Activated T-cell treated with anti-CD3 and anti-CD28 coated beads, Interleukin-2, amount 50 U/mL, for 72 hours (primary cell): Measurements from ENCODE around the gene CAMKMT. TPM values are rescaled to one million over a fixed set of nuclear protein-coding genes. Genes with fewer than 3 reads are reported as not detected.
"Not testable (repeated sequence)": the region's sequence is repeated elsewhere in the genome, so short reads cannot be mapped to it uniquely, and the experiment has no call there.

Experiments
- ATAC-seq, 2 donors: fragments of 150-1000 bp; cut with Tn5 transposase; replicated peaks in 1 of 2; 2 replicates each; pipeline ENCODE4 v1.10.0; 2021; ENCODE audit warnings: moderate library complexity in 2 of 2, mild to moderate bottlenecking in 1 of 2
- DNase-seq, 2 donors: peaks; one replicate each; pipeline ENCODE4 v3.0.0; 2021 to 2022; ENCODE audit warnings: mixed read lengths in 1 of 2
- H3K27ac Mint-ChIP-seq: one replicate; pipeline ENCODE4 v1.8.0; 2022; ENCODE audit warnings: mild to moderate bottlenecking, moderate library complexity, mixed read lengths
- H3K27me3 Mint-ChIP-seq: one replicate; pipeline ENCODE4 v1.8.0; 2022; ENCODE audit warnings: low read depth, mixed read lengths
- H3K36me3 Mint-ChIP-seq, 2 donors: one replicate each; pipeline ENCODE4 v1.8.0; 2022; ENCODE audit warnings: mixed read lengths in 2 of 2, mild to moderate bottlenecking in 1 of 2; ENCODE audit not compliant: insufficient read depth in 2 of 2
- H3K4me1 Mint-ChIP-seq: one replicate; pipeline ENCODE4 v1.8.0; 2022; ENCODE audit warnings: low read depth, mixed read lengths
- H3K4me3 Mint-ChIP-seq, 2 donors: one replicate each; pipeline ENCODE4 v1.8.0; 2022; ENCODE audit warnings: mild to moderate bottlenecking in 2 of 2, mixed read lengths in 2 of 2, moderate library complexity in 2 of 2
- H3K9me3 Mint-ChIP-seq, 2 donors: one replicate each; pipeline ENCODE4 v1.8.0; 2022; ENCODE audit warnings: mixed read lengths in 2 of 2
- total RNA-seq, 2 donors: library from RNA; stranded (reverse); gene quantifications; one replicate each; pipeline ENCODE4 v1.2.3, GENCODE V29; 2022

CAMKMT gene
- total RNA-seq, 2 donors from 2014 or later: 26.1 to 26.5 TPM

DNA sequence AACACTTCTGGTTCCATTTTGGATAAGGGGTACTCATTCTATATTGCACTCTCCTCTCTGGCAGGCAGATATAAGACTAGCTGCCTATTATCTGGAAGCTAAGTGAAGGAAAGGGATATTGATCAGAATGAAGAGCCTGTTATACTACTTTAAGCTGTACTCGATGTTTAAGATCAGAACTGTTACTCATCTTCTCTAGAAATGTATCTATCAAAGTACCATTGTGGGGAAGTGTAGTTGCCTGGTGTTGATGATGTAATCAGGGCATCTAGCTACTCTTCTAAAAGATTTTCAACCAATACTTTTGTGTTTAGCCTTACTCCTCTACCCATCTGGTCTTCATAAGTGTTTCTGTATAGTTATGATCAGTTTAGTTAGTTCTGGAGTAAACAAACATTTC is 5.8 kb downstream of the CAMKMT start:
- Mint-ChIP-seq H3K36me3 (peaks cover 4 to 6% of the 10 kb centered on the region in 2 donors), H3K27ac (no peak overlapping the region), H3K27me3 (no peaks in the 10 kb centered on the region), H3K4me1 (peaks cover 61% of the 10 kb centered on the region), H3K4me3 (peak overlapping the region; percentile 71 to 79), H3K9me3 (no peaks in the 10 kb centered on the region)
- DNase-seq (peak in 1 of 2 donors; percentile 16), ATAC-seq (peak; percentile 97)

DNA sequence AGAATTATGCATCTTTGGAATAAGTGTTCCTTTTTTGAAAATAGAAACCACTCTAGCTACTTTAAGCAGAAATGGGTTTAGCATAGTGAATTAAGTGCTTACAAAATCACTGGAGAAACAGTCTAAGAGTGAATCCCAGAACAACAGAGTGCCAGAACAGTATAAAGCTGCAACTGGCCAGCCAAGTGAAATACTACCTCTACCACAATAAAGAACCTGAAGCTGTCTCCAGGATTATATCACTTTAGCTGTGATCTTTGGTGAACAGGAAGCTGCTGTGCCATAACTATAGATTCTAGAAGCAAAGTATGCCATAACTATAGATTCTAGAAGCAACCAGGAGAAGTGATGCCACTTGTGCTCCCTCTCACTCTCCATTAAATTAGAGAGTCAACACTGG is 7.6 kb downstream of the CAMKMT start:
- H3K27ac Mint-ChIP-seq: no peak overlapping the region
- H3K9me3 Mint-ChIP-seq: no peaks in the 10 kb centered on the region
- ATAC-seq: no peak
- H3K36me3 Mint-ChIP-seq: peaks cover 1 to 9% of the 10 kb centered on the region in 2 donors
- H3K27me3 Mint-ChIP-seq: no peaks in the 10 kb centered on the region
- no peak for DNase-seq
- H3K4me1 Mint-ChIP-seq: peaks cover 43% of the 10 kb centered on the region
- peak overlapping the region in 1 of 2 donors; percentile 32 for H3K4me3 Mint-ChIP-seq

DNA sequence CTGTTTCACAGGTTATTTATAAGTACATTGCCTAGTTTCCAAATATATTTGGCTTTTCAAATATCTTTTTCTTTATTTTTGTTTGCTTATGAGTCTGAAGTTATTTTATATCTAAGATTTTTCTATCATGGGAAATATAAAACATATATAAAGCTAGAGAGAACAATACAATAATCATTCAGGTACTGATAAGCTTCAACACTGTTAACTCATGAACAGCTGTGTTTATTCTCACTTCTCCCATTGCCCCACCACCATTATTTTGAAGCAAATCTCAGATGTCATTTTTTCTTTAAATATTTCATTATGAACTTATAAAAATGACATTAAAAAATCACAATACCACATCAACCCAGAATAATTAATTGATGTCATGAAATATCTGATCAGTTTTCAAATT is 9.7 kb downstream of the CAMKMT start:
- no peak overlapping the region for H3K27ac Mint-ChIP-seq
- DNase-seq (no peak), ATAC-seq (no peak)
- no peak overlapping the region for H3K4me3 Mint-ChIP-seq
- peaks cover 0 to 5% of the 10 kb centered on the region in 2 donors for H3K36me3 Mint-ChIP-seq
- H3K27me3 Mint-ChIP-seq: no peaks in the 10 kb centered on the region
- H3K4me1 Mint-ChIP-seq: peaks cover 29% of the 10 kb centered on the region
- H3K9me3 Mint-ChIP-seq: no peaks in the 10 kb centered on the region

DNA sequence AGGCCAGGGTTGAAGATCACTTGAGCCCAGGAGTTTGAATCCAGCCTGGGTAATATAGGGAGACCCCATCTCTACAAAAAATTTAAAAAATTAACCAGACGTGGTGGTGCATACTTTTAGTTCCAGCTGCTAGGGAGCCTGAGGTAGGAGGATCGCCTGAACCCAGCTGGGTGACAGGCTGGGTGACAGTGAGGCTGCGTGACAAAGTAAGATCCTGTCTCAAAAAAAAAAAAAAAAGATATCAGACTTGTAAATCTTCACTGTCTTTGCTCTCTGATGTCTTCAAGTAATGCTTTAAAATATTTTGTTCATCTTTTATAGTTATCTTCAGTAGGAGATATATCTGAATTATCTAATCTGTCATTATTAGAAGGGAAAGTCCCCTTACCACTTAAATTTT is 10.5 kb downstream of the CAMKMT start:
- Mint-ChIP-seq H3K4me3 (no peak overlapping the region), H3K4me1 (peaks cover 29% of the 10 kb centered on the region), H3K36me3 (peaks cover 0 to 8% of the 10 kb centered on the region in 2 donors), H3K27ac (peak overlapping the region; percentile 46), H3K9me3 (no peaks in the 10 kb centered on the region), H3K27me3 (no peaks in the 10 kb centered on the region)
- DNase-seq: no peak
- no peak for ATAC-seq

DNA sequence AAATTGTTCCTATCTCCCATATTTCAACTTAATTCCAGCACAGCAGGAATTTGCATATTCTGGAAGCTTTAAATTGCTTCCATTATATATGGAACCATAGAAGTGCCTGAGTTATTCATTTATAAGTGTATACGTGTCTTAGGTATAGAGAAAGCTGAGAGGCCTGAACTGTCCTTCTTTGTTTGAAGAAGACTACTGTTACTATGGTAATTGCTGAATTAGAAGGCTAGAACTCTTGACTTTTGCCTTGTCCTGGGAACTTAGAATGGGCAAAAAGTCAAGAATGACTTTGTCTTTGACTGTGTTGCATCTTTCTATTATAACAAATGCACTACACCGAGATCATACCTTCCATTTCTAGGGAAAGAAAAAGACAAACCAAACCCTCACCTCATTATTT is 15.7 kb downstream of the CAMKMT start:
- no peak for ATAC-seq
- H3K27ac Mint-ChIP-seq: no peak overlapping the region
- no peaks in the 10 kb centered on the region for H3K4me1 Mint-ChIP-seq
- no peaks in the 10 kb centered on the region for H3K27me3 Mint-ChIP-seq
- peaks cover 0 to 13% of the 10 kb centered on the region in 2 donors for H3K36me3 Mint-ChIP-seq
- no peaks in the 10 kb centered on the region for H3K9me3 Mint-ChIP-seq
- no peak for DNase-seq
- H3K4me3 Mint-ChIP-seq: no peak overlapping the region

DNA sequence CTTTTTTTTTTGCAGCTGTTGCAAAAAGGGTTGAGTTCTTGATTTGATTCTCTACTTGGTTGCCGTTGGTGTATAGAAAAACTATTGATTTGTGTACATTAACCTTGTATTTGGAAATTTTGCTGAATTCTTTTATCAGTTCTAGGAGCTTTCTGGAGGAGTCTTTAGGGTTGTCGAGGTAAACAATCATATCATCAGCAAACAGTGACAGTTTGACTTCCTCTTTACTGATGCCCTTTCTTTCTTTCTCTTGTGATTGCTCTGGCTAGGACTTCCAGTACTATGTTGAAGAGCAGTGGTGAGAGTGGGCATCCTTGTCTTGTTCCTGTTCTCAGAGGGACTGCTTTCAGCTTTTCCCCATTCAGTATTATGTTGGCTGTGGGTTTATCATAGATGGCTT is 23.5 kb downstream of the CAMKMT start:
- H3K9me3 Mint-ChIP-seq, ATAC-seq, DNase-seq, H3K27me3 Mint-ChIP-seq, H3K4me3 Mint-ChIP-seq, H3K27ac Mint-ChIP-seq: not testable (repeated sequence)
- Mint-ChIP-seq H3K36me3 (peaks cover 7 to 23% of the 10 kb centered on the region in 2 donors), H3K4me1 (peaks cover 12% of the 10 kb centered on the region)

DNA sequence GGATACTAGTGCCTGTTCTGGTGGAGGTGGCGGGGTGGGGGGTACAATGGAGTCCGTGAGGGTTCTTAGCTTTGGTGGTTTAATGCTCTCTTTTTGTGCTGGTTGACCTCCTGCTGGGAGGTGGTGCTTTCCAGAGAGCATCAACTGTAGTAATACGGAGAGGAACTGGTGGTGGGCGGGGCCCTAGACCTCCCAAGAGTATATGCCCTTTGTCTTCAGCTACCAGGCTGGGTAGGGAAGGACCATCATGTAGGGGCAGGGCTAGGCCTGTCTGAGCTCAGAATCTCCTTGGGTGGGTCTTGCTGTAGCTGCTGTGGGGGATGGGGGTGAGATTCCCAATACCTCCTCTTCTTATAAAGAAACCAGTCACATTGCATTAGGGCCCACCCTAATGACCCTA is 27.1 kb downstream of the CAMKMT start:
- H3K27ac Mint-ChIP-seq: no peak overlapping the region
- H3K36me3 Mint-ChIP-seq: peaks cover 7 to 16% of the 10 kb centered on the region in 2 donors
- H3K27me3 Mint-ChIP-seq: no peaks in the 10 kb centered on the region
- H3K9me3 Mint-ChIP-seq: peaks cover 1 to 8% of the 10 kb centered on the region in 2 donors
- no peak for ATAC-seq
- DNase-seq: no peak
- H3K4me3 Mint-ChIP-seq: no peak overlapping the region
- H3K4me1 Mint-ChIP-seq: peaks cover 12% of the 10 kb centered on the region

DNA sequence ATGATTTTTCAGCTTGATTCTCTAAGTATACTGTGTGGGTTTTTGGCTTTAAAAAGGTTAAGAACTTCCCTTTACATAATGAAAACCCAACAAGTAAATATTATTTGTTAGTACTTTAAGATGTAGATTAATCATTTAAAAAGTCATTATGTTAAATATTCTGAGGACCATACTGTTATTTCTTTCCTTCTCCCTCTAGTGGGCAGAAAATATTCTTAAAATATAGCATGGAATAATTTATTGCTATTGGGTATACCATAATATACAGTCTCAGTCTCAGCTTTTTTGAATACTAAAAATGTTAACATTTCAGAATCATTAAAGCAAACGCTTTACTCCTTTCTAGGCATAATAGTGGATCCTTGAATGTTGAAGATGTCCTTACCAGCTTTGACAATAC is 28.1 kb downstream of the CAMKMT start:
- peaks cover 12% of the 10 kb centered on the region for H3K4me1 Mint-ChIP-seq

DNA sequence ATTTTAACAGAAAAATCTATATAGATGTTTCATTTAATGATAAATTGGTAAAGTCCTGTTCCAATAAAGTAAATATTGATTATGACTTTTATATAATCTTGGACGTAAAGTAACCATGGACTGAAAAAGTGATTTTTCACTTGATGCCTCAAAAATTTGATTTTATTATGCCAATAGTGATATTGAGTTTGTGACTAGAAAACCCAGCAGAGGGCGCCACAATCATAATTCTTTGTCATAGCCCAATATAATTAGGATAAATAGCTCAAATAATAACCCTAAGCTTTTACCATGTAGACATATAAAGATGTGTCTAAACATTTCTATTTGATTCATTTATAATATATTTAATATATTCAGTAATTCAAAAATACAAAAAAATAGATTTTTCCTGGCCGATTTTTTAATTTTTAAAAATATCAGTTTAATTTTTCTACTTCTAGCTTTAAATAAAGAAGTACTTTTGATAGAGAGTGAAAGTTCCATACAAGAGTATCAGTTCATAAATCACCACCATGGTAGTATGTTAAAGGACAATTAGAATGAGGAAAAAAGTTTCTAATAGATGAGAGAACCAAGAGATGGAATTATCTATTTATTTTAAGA is 30.7 kb downstream of the CAMKMT start:
- Mint-ChIP-seq H3K9me3 (no peaks in the 10 kb centered on the region), H3K27ac (no peak overlapping the region), H3K4me3 (no peak overlapping the region), H3K4me1 (peaks cover 12% of the 10 kb centered on the region), H3K27me3 (no peaks in the 10 kb centered on the region), H3K36me3 (peaks cover 0 to 3% of the 10 kb centered on the region in 2 donors)
- ATAC-seq (no peak), DNase-seq (peak; percentile 27 to 48)

More for the DNA sequence above, 28.1 kb downstream of the CAMKMT start:
- ATAC-seq (no peak), DNase-seq (no peak)
- no peak overlapping the region for H3K27ac Mint-ChIP-seq
- H3K9me3 Mint-ChIP-seq: peaks cover 1 to 4% of the 10 kb centered on the region in 2 donors
- H3K4me3 Mint-ChIP-seq: no peak overlapping the region
- H3K36me3 Mint-ChIP-seq: peaks cover 7% of the 10 kb centered on the region in 2 donors
- no peaks in the 10 kb centered on the region for H3K27me3 Mint-ChIP-seq

DNA sequence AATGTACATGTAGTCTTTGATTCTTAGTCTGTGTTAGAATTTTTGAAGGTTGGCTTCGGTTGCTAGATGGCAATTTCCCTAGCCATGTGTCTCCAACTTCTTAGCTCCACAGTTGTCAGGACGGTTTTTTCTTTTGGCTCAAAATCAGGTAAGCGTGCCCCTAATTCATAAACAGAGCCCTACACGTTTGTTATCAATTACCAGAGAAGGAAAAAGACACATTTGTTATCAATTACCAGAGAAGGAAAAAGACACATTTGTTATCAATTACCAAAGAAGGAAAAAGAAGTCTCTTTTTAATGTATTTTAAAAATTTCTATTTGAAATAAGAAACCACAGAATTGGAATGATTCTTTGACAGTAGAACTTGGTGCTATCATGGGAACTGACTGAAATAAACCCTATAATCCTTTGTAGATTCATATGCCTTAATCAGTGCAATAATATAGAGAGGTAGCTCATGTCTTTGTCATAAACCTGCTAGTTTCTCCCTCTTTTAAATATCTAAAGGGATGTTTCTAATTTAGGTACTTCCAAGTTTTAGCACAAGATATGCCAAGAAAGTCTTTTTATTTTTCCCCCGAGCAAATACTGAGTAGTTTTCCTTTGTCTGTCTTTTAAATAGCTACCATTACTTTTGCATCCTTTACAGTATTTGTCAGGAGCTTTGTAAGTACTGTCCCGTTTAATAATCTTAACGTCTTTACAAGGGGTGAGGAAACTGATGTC is 35.9 kb downstream of the CAMKMT start:
- H3K27me3 Mint-ChIP-seq: no peaks in the 10 kb centered on the region
- H3K4me3 Mint-ChIP-seq: no peak overlapping the region
- ATAC-seq (no peak), DNase-seq (no peak)
- H3K4me1 Mint-ChIP-seq: peaks cover 10% of the 10 kb centered on the region
- H3K36me3 Mint-ChIP-seq: peaks cover 2 to 3% of the 10 kb centered on the region in 2 donors
- peak overlapping the region; percentile 54 for H3K27ac Mint-ChIP-seq
- no peaks in the 10 kb centered on the region for H3K9me3 Mint-ChIP-seq

DNA sequence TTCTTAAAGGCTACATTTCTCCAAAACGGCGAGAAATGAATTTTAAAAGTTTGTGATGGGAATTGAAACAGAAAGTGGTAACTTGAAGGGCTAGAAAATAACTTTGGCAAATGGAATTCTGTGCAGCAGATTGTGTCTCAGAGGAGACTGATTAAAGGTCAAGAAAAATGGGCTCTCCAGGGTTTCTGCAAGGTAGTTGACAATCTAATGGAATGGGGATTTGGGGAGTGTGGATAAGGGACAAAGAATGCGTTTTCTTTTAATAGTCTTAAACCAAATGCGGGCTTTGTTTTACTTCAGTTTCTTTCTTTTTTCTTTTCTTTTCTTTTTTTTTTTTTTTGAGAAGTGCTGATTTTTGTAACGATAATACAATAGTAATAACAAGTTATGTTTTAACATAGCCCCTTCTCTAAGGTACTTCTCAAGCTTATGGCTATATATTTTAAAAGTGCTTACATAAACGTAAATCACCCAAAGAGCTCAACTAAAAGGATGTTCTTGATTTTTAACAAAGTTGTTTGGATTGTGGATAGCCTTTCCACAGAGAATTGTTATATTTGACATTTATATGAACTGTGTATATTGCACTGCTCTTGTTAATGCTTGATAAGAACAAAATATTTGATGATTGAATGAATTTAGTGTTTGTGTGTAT is 36.6 kb downstream of the CAMKMT start:
- ATAC-seq: no peak
- DNase-seq: no peak
- Mint-ChIP-seq H3K27me3 (no peaks in the 10 kb centered on the region), H3K4me3 (no peak overlapping the region), H3K9me3 (no peaks in the 10 kb centered on the region), H3K27ac (peak overlapping the region; percentile 54), H3K36me3 (peaks cover 2 to 3% of the 10 kb centered on the region in 2 donors), H3K4me1 (peaks cover 10% of the 10 kb centered on the region)

DNA sequence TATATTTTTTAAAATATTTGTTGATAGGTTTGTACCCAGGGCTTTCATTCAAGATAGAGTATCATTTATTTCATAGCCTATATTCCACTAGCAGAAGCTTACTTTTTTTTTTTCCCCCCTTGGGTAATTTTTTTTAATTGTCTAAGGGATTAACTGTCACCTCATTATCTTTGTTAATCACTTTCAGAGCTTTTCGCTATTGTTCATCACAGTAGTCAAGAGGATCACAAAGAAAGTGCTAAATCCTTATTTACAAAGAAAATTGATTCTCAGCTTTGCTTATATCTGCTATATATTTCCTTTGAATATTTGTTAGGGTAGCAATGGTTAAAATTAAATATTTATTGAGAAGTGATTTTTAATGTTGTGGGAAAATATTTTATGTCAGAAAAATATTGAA is 59.0 kb downstream of the CAMKMT start:
- H3K27ac Mint-ChIP-seq: no peak overlapping the region
- H3K9me3 Mint-ChIP-seq: no peaks in the 10 kb centered on the region
- peaks cover 0 to 4% of the 10 kb centered on the region in 2 donors for H3K36me3 Mint-ChIP-seq
- H3K4me1 Mint-ChIP-seq: no peaks in the 10 kb centered on the region
- DNase-seq (no peak), ATAC-seq (no peak)
- no peaks in the 10 kb centered on the region for H3K27me3 Mint-ChIP-seq
- H3K4me3 Mint-ChIP-seq: no peak overlapping the region

DNA sequence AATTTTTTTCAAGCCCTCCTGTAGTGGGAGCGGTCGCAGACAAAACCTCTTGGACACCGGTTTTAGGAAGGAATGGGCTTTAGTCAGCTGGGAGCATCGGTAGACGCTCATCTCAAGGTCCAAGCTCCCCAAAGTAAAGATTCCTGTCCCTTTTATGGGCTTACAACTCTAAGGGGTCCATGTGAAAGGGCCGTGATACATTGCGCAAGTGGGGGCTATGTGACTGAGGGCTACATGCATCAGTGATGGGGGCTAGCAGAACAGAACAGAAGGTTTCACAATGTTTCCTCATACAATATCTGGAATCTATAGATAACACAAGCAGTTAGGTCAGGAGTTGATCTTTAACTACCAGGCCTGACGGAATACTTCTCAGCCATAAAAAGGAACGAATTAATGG is 62.5 kb downstream of the CAMKMT start:
- no peaks in the 10 kb centered on the region for H3K9me3 Mint-ChIP-seq
- H3K4me1 Mint-ChIP-seq: no peaks in the 10 kb centered on the region
- DNase-seq (no peak), ATAC-seq (no peak)
- H3K4me3 Mint-ChIP-seq: no peak overlapping the region
- no peak overlapping the region for H3K27ac Mint-ChIP-seq
- peaks cover 0 to 1% of the 10 kb centered on the region in 2 donors for H3K36me3 Mint-ChIP-seq
- H3K27me3 Mint-ChIP-seq: no peaks in the 10 kb centered on the region
